ENCODE results near the gene METTL3.
A peak's percentile ranks its signal among the peaks of the same experiment; 100 is the strongest.

METTL3 gene

DNA sequence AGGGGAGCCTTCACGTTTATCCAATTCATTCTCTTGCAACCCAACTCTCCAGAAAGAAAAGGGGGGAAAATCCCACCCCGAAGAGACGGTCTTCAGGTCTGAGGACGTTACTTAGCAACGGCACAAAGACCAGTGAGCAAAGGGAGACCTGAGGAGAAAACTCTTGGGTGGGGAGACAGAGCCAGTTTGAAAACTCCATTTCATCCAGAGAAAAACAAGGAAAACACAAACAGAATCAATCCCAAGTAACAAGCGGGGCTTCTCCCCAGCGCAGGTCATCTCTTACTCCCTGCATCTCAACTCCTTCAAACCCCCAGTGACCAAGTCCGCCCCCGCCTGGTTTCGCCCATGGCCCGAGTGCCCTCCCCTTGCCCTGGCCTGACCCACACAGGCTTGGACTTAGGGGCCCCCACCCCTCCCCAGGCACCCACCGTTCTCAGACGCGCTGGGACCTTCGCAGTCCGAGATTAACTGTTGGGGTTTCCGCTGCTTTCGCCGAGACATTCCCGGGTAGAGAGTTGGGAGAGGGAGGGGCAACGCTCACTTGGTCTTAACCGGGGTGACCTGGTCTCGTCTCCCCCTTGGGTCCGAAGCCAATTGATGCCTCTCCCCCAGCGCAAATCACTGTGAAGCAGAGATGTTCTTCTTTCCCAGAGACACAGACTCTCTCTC, 25.4 kb upstream of the METTL3 start:
- peak overlapping the region; percentile 85 for H3K27ac Mint-ChIP-seq
- no peaks in the 10 kb centered on the region for H3K9me3 Mint-ChIP-seq
- peaks cover 61% of the 10 kb centered on the region for H3K4me1 Mint-ChIP-seq
- peaks cover 4% of the 10 kb centered on the region for H3K36me3 Mint-ChIP-seq (ENCODE audit: low read depth)
- TF ChIP-seq, protein P1, sequence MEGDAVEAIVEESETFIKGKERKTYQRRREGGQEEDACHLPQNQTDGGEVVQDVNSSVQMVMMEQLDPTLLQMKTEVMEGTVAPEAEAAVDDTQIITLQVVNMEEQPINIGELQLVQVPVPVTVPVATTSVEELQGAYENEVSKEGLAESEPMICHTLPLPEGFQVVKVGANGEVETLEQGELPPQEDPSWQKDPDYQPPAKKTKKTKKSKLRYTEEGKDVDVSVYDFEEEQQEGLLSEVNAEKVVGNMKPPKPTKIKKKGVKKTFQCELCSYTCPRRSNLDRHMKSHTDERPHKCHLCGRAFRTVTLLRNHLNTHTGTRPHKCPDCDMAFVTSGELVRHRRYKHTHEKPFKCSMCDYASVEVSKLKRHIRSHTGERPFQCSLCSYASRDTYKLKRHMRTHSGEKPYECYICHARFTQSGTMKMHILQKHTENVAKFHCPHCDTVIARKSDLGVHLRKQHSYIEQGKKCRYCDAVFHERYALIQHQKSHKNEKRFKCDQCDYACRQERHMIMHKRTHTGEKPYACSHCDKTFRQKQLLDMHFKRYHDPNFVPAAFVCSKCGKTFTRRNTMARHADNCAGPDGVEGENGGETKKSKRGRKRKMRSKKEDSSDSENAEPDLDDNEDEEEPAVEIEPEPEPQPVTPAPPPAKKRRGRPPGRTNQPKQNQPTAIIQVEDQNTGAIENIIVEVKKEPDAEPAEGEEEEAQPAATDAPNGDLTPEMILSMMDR (IDR thresholded peaks at IDR 0.05), result no peak
- peaks cover 34% of the 10 kb centered on the region for H3K27me3 Mint-ChIP-seq (ENCODE audit: low read depth, poor library complexity)
- DNase-seq, result peak; percentile 41
- peak overlapping the region; percentile 90 for H3K4me3 Mint-ChIP-seq

DNA sequence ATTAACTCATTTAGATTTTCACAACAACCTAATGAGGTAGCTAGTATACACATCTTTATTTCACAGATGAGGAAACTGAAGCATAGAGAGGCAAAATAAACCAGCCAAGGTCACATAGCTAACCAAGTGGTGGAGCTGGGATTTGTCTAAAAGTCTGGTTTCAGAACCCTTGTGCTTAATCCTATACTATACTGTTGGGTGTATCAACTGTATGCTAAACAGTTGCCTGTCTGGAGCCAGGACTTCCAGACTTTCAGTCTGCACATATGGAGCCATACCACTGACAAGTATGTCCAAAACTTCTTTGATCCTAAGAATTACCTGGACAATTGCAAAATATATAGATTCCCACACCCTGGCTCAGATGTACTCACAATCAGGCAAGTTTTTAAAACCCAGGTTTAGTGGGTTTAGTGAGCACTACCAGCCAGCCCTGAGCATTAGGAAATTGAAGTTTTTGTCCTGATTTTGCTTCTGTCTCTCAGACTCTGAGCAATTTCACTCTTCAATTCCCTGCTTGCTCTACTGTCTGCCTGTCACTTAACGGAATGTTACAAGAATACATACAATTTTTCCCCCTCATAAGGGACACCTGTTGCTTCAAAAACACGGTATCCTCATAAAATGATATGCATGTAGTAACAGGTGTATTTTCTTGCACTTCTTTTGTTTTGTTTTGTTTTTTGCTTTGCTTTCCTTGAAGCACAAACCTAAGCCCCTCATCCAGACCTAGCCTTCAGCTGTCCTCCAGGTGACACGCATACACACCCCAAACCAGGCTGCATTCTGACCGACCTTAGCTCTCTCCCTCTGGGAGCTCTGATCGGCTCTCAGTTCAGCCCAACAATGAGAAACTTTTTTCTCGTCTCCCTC, 24.6 kb upstream of the METTL3 start:
- Mint-ChIP-seq H3K27me3 (ENCODE audit: low read depth, poor library complexity) (peaks cover 34% of the 10 kb centered on the region), H3K9me3 (no peaks in the 10 kb centered on the region), H3K36me3 (ENCODE audit: low read depth) (peaks cover 4% of the 10 kb centered on the region), H3K27ac (peak overlapping the region; percentile 85), H3K4me1 (peaks cover 65% of the 10 kb centered on the region), H3K4me3 (peak overlapping the region; percentile 90)
- no peak for DNase-seq
- TF ChIP-seq, protein P1 (IDR thresholded peaks at IDR 0.05), result no peak

DNA sequence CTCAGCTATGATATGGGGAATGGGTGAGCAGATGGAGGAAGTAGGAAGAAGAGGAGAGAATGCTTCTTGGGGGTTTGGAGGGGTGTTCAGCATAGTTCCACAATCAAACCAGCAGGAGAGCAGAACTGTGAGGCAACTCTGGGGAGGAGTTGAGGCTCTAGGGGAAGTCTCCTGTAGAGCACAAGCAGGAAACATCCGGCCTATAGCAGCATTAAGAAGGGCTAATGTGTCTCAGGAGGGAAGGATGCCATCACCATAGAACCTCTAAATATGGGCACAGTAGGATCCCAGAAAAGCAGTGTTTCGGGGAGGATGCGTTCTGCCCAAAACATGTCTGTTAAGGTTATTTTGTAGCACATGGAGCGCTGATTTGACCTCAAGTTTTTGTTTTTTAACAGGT, 23.4 kb upstream of the METTL3 start:
- no peaks in the 10 kb centered on the region for H3K9me3 Mint-ChIP-seq
- H3K4me3 Mint-ChIP-seq, result peak overlapping the region; percentile 90
- H3K27me3 Mint-ChIP-seq (ENCODE audit: low read depth, poor library complexity), result peaks cover 34% of the 10 kb centered on the region
- peak overlapping the region; percentile 9 for H3K27ac Mint-ChIP-seq
- H3K4me1 Mint-ChIP-seq, result peaks cover 62% of the 10 kb centered on the region
- DNase-seq, result no peak
- TF ChIP-seq, protein P1 (IDR thresholded peaks at IDR 0.05), result no peak
- H3K36me3 Mint-ChIP-seq (ENCODE audit: low read depth), result peaks cover 4% of the 10 kb centered on the region

DNA sequence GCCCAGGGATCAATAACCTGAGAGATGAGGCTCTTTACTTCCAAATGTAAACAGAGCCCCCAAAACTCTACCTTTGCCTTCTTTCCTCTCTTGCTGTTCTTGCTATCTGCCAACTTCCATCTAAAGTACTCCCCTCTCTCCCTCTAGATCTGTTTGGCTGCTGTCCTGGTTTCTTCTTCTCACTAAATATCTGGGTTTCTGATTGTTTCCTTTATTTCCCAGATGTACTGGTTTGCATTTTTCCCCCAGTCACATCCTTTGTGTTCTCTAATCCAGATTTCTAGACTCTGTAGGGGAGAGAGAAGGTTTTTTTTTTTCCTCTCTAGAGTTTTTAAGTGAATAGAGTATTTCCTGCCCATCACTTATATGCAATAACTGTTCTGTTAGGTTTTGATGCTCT, 22.2 kb upstream of the METTL3 start:
- H3K27ac Mint-ChIP-seq, result no peak overlapping the region
- TF ChIP-seq, protein P1 (IDR thresholded peaks at IDR 0.05), result no peak
- H3K27me3 Mint-ChIP-seq (ENCODE audit: low read depth, poor library complexity), result peaks cover 34% of the 10 kb centered on the region
- no peaks in the 10 kb centered on the region for H3K9me3 Mint-ChIP-seq
- DNase-seq, result no peak
- peaks cover 4% of the 10 kb centered on the region for H3K36me3 Mint-ChIP-seq (ENCODE audit: low read depth)
- H3K4me1 Mint-ChIP-seq, result peaks cover 61% of the 10 kb centered on the region
- no peak overlapping the region for H3K4me3 Mint-ChIP-seq

DNA sequence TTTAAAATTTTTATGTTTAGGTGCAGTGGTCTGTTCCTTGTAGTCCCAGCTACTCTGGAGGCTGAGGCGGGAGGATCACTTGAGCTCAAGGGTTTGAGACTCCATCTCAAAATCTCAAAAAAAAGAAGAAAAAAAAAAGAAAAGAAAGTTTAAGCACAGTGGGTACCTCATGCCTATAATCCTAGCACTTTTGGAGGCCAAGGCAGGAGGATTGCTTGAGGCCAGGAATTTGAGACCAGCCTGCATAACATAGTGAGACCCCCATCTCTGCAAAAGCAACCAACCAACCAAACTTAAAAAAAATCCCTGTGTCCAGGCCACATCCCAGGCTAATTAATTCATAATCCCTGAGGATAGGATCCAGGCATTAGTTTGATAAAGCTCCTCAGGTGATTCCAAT, 18.4 kb upstream of the METTL3 start:
- Mint-ChIP-seq H3K9me3 (no peaks in the 10 kb centered on the region), H3K4me1 (peaks cover 62% of the 10 kb centered on the region), H3K4me3 (no peak overlapping the region), H3K27ac (no peak overlapping the region), H3K36me3 (ENCODE audit: low read depth) (peaks cover 15% of the 10 kb centered on the region), H3K27me3 (ENCODE audit: low read depth, poor library complexity) (peaks cover 18% of the 10 kb centered on the region)
- TF ChIP-seq, protein P1 (IDR thresholded peaks at IDR 0.05), result no peak
- no peak for DNase-seq

Data from nephron progenitor cell (in vitro differentiated cells).